Left renal pelvis (tissue), 4 donors: ENCODE results near the gene FAM89A. TPM values are rescaled to one million over a fixed set of nuclear protein-coding genes. Genes with fewer than 3 reads are reported as not detected.
A peak's percentile ranks its signal among the peaks of the same experiment; 100 is the strongest.
"Not testable (repeated sequence)": the region's sequence is repeated elsewhere in the genome, so short reads cannot be mapped to it uniquely, and the experiment has no call there.

Source experiments
- DNase-seq, 4 donors: peaks; one replicate each; pipeline ENCODE4 v3.0.0-alpha.2; 2013; ENCODE audit warnings: low read depth in 4 of 4, low spot score in 3 of 4
- polyA plus RNA-seq, 4 donors: library from polyadenylated mRNA; unstranded; fragments of 120-200 nt; gene quantifications; one replicate each; pipeline ENCODE4 v1.2.1, GENCODE V29; 2013; ENCODE audit not compliant: insufficient read length in 4 of 4

Gene FAM89A
- polyA plus RNA-seq, 4 donors: 16.2 to 19.4 (median 16.7) TPM

DNA sequence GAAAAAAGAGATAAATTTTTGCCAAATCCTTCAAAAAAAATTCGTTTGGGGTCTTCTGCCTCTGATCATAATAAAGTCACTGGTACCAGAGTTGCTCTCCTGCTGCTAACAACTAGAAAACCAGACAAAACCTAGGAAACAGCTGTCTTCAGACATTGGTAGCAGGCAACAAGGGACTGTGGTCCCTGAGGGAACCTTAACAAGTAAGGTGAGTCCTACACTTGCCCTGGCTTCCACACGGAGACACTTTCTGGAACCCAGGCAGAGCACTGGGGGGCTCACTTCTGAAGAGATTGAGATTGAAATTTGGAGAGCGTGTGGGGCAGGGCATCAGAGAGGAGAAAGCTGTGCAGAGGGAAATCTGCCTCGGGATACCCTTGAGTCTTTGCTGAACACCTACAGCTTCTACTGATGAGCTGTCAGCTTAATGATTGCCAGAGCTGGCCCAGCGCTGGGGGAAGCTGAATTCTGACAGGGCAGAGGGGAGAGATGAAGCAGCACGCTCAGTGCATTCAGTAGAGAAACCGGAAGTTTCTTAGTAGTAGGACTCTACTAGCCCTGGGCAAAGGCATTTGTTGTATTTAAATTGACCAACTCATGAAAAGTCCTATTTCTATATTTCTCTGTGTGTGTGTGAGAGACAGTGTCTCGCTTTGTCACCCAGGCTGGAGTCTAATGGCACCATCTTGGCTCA, 18.5 kb upstream of the FAM89A start:
- DNase-seq: no peak

DNA sequence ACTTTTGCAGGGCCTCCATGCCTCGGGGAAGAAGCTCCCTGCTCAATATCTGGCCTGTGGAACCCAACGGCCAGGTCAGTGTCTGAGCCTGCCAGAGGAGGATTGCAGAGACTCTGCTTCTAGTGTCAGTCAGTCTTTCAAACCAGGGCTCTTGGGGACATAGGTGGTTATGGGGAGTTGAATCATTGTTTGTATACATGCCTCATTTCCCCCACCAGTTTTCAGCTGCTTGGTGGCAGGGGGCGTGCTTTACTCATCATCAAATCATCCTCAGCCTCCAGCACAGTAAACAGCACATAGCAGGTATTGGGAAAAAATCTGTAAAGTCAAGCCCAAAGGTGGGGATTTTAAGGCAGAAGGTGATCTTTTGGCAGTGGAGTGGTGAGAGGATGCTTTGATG, 17.4 kb upstream of the FAM89A start:
- DNase-seq: no peak

DNA sequence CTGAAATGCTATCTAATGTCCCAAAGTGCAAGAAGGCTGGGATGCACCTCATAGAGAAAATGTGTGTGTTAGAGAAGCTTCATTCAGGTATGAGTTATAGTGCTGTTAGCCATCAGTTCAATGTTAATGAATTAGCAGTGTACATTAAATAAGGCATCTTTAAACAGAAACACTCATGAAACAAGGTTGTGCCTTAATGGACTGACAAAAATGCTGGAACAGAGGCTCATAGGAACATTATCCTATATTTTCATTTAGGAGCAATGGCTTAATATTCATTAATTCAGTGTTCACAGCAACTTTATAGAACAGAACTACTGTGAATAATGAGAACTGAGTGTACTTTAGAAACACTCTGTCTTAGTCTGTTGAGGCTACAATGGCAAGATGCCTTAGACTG, 15.2 kb upstream of the FAM89A start:
- DNase-seq: no peak

- DNase-seq: peak in 2 of 4 donors; percentile 49 to 52
These were observed 13.6 kb upstream of the FAM89A start for GRCh38 chr1:231053493-231054162.

- no peak for DNase-seq
These were observed 12.7 kb upstream of the FAM89A start for GRCh38 chr1:231052777-231053176.

DNA sequence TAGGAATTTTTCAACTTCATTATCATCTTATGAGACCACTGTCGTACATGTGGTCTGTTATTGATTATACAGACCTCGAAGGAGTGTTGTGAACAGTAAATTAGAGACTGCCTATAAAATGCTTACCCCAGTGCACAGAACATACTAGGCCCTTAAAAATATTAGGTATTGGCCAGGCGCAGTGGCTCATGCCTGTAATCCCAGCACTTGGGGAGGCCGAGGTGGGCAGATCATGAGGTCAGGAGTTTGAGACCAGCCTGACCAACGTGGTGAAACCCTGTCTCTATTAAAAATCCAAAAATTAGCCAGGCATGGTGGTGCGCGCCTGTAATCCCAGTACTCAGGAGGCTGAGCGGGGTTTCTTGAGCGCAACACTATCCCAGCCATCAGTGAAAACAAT, 10.9 kb upstream of the FAM89A start:
- DNase-seq: not testable (repeated sequence)

GRCh38 chr1:231050395-231050794, 10.3 kb upstream of the FAM89A start:
- no peak for DNase-seq

DNA sequence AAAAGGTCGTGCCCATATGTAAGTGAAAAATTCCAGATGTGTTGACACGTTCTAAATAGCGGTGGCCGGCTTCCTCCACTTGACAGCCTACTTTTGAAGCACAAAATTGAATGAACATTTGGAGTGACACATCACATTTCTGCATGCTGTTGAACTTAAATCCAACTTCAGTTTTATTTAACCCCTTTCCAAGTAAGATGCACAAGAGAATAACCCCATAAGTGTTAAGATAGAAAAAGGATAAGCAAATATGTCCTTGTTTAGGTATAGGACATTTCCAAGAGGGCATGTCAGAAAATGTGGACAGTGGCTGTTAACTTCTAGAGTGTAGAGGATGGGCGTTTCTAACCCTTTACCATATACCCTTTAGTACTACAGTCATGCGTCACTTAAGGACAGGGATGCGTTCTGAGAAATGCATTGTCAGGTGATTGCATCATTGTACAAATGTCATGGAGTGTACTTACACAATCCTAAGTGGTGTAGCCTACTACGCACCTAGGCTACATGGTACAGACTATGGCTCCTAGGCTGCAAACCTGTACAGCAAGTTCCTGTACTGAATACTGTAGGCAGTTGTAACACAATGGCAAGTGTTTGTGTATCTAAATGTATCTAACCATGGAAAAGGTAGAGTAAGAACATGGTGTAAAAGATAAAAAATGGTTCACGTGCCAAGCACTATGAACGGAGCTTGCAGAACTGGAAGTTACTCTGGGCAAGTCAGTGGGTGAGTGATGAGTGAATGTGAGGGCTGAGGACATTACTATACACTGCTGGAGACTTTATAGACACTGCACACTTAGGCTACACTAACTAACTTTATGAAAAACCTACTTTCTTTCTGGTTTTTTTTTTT, 9.3 kb upstream of the FAM89A start:
- DNase-seq: no peak

- not testable (repeated sequence) for DNase-seq
These were observed 8.4 kb upstream of the FAM89A start for GRCh38 chr1:231048419-231048818.

GRCh38 chr1:231047529-231047928, 7.5 kb upstream of the FAM89A start:
- DNase-seq: not testable (repeated sequence)

DNA sequence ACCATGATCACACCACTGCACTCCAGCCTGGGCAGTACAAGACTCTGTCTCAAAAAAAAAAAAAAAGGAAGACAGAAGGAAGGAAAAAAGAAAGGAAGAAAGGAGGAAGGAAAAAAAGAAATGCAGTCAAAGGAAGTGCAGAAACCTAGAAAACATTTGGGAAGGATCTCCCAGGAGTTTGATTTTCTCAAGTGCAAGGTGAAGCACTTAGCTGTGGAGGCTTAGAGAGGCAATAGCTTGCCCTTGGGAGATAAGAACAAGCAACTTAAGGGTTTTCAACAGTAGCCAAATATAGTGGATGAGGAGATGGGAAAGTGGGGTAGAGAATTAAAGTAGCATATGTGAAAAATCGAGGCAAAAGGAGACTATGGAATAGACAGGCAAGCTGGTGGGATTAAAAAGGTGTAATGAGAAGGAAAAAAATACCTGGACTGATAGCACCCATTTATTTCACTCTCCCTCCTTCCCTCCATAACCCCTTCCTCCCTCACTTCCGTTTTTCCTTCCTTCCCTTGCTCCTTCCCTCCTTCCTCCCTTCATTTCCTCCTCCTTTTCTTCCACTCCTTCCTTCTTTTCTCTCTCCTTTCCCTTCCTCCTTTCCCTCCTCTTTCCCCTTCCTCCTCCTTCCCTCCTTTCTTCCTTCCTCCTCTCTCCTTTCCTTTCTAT, 6.8 kb upstream of the FAM89A start:
- no peak for DNase-seq

GRCh38 chr1:231045921-231046729, 6.1 kb upstream of the FAM89A start:
- DNase-seq: not testable (repeated sequence)

DNA sequence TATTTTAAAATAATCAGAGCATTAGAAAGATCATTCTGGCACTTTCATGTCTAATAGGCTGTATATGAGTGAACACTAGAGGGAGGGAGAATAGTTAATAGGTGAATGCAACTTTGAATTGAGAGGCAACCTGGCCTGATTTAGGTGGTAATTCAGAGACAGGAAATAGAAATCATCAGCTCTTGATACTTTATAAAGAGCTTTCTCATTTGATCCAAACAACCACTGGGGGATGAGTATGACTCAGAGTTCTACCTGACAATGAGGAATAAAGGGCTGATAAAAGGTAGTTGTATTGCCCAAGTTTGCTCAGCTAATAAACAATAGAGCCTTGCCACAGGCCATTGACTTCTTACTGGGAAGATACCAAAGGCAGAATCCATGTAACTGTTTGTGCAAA, 5.2 kb upstream of the FAM89A start:
- DNase-seq: no peak

DNA sequence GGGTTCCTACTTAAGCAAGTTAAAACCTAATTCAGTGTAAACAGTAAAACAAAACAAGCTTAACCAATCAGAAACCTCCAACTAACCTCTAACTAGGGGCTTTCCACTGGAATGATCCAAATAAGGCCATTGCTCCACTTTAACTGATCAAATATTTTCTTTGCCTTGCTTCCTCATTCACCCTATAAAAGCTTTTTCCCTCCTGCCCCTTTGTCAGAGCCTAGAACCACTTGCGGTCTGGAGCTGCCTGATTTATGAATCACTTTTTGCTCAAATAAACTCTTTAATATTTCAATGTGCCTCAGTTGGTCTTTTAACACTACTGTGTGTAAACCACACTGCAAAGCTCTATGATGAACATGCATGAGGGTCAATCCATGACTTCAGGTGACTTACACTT, 4.5 kb upstream of the FAM89A start:
- DNase-seq: no peak

- no peak for DNase-seq
These were observed 1.7 kb upstream of the FAM89A start for GRCh38 chr1:231041719-231042261.

DNA sequence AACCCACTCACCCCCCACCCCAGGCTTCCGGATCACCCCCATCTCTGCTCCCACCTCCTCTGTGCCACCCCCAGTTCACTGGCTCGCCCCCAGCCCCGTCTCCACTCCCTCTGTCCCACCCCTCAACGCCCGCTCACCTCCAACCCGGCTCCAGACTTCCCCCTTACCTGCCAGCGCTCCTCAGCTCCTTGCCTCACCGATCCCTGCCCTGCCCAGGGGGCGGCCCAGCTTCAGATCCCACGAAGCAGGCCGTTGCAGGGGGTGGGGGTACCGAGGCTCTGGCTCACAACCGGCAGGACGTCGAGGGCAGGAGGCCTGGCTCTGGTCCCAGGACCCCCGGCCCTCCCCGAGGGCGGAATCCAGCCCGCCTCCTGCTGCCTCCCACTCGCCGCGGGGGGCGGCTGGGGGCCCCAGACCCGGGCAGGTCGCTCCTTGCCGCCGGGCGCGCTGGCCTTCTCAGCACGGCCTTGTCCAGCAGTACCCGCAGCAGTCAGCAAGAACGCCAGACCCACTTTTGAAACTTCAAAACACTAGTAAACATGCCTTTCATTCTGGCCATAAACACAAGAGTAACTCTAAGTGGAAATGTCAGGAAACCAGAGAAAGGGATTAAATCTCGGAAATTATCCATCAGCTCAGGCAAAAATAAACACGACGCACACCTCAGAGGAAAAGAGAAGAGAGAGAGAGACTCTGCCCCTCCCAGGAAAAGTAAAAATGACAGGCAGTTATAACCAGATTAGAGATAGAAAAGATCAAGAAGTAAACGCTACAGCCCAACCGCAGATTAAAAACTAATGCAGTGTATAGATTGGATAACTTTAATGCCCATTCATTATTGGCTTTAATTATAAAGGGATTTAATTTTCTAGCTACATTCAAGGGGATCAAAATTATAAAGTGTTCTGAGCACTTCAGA, 1.0 kb upstream of the FAM89A start:
- peak in 1 of 4 donors; percentile 17 for DNase-seq

DNA sequence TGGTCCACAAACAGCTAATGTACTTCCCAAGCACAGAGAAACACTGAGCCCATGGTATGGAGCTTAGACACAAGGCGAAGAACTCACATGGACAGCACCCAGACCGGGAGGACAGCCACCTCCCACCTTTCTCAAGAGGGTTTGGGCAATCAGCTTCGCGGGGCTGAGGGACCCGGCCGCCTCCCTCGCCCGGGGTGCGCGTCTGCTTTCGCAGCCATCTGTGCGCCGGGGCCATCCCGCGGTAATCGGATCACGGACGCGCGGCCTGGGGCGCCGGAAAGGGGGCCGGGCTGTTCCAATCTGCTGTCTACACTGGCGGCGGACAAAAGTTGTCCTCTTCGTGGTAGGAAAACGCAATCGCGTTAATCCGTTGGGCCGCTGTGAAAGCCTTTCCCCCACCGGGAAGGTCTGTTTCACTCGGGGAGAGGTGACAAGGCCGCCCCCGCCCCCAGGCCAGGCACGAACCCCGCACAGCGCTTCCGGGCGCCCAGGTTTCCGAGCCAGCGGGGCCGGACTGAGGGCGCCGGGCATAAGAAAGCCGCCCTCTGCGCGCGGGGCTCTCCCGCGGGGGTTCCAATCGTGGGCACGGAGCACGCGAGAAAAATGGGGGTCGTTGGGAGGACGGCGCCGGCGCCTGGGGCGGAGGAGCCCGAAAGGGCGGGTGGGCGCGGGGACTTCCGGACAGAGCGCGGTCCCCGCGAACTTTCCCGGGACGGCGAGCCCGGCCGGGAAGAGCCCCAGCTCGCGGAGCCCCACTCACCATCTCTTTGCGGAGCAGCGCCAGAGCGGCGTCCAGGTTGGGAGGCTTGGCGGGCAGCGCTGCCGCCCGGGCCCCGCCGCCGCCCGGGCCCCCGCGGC, 664 bp downstream of the FAM89A start:
- no peak for DNase-seq
